HCT116 (cell line): ENCODE results near the gene PTPRQ.

Experiments used
- CTCF ChIP-seq, 3 experiments: fragments of 200-600 bp in 1 of 3; sonication (generic) in 1 of 3; IDR thresholded peaks in 2 of 3; conservative IDR thresholded peaks in 1 of 3; 2 replicates each; pipeline ENCODE4 v1.5.1; 2012 to 2017; ENCODE audit warnings: low read depth in 2 of 3, low read length in 2 of 3, antibody characterized with exemption in 1 of 3, borderline replicate concordance in 1 of 3, control low read depth in 1 of 3, mild to moderate bottlenecking in 1 of 3, mixed read lengths in 1 of 3, mixed run types in 1 of 3, moderate library complexity in 1 of 3; ENCODE audit not compliant: insufficient read depth in 1 of 3
- EZH2 ChIP-seq: fragments of 200-600 bp; sonication (generic); IDR thresholded peaks from 2 replicates; pipeline ENCODE4 v1.6.1; 2017; ENCODE audit warnings: antibody characterized with exemption, mixed run types
- EZH2phosphoT487 ChIP-seq: fragments of 200-600 bp; IDR thresholded peaks from 2 replicates; pipeline ENCODE4 v1.6.1; 2018; ENCODE audit warnings: antibody characterized with exemption, borderline replicate concordance
- FOSL1 ChIP-seq: IDR thresholded peaks from 2 replicates; pipeline ENCODE4 v1.6.1; 2012; ENCODE audit warnings: low read depth
- POLR2AphosphoS5 ChIP-seq: IDR thresholded peaks from 2 replicates; pipeline ENCODE4 v1.6.1; 2011; ENCODE audit warnings: mild to moderate bottlenecking, low read depth, low read length, moderate library complexity
- REST ChIP-seq: IDR thresholded peaks from 2 replicates; pipeline ENCODE4 v1.6.1; 2012; ENCODE audit warnings: low read depth
- SP1 ChIP-seq: IDR thresholded peaks from 2 replicates; pipeline ENCODE4 v1.6.1; 2012; ENCODE audit warnings: low read depth

- no peak for TF ChIP-seq FOSL1
- TF ChIP-seq EZH2phosphoT487 = no peak
- no peak for TF ChIP-seq CTCF (IDR thresholded peaks at IDR 0.05 in 2 of 3, conservative IDR thresholded peaks at IDR 0.05 in 1 of 3; ENCODE audit: borderline replicate concordance in 1 of 3, insufficient read depth in 1 of 3, low read depth in 2 of 3, low read length in 2 of 3)
- no peak for TF ChIP-seq EZH2
- TF ChIP-seq REST = no peak
- TF ChIP-seq POLR2AphosphoS5 = no peak
- no peak for TF ChIP-seq SP1
Measured at GRCh38 chr12:80676856-80677255, 232.8 kb downstream of the PTPRQ start.
